CMK (cell line): ENCODE measurements around the gene CD86.
"Not testable (repeated sequence)": the region's sequence is repeated elsewhere in the genome, so short reads cannot be mapped to it uniquely, and the experiment has no call there.

Experiments used
- DNase-seq: peaks from one replicate; pipeline ENCODE4 v3.0.0-alpha.2; 2010; ENCODE audit warnings: low read depth

Gene CD86, protein sequence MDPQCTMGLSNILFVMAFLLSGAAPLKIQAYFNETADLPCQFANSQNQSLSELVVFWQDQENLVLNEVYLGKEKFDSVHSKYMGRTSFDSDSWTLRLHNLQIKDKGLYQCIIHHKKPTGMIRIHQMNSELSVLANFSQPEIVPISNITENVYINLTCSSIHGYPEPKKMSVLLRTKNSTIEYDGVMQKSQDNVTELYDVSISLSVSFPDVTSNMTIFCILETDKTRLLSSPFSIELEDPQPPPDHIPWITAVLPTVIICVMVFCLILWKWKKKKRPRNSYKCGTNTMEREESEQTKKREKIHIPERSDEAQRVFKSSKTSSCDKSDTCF

DNA sequence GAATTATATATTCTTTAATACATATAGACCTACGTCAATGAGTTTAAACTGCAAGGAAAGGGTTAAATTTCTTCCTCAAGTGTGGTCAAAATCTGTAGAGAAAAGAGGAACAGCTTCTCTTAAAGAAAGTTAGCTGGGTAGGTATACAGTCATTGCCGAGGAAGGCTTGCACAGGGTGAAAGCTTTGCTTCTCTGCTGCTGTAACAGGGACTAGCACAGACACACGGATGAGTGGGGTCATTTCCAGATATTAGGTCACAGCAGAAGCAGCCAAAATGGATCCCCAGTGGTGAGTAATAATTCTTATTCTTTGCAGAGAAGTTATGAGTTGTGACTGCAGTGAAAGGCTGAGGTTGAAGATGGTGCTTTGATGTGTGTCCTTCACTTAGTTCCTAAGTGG lies at the start of gene CD86:
CD86 (plus strand) TSS at position 148 of the 400 bp plus-strand sequence; CDS start at position 276, 128 bp downstream.
- DNase-seq: no peak

DNA sequence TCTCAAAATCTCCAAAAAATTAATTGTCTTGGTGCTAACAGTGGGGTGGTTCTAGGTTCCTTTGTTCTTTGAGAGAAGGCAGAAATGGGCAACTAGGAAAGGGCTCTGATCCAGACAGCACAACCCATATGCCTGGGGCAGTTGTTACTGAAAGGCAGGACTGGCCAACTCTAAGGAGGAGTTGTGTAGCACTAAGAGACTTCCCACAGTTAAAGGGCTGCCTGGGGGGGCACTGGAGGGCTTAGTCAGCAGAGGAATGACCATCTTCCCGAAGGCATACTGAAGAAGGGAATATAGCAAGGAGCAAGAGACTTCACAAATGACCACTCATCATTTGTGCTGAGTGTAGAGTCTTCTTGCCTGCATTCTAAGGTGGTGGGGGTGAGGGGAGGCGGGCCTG lies 48.9 kb upstream of the CD86 start:
- DNase-seq: no peak

DNA sequence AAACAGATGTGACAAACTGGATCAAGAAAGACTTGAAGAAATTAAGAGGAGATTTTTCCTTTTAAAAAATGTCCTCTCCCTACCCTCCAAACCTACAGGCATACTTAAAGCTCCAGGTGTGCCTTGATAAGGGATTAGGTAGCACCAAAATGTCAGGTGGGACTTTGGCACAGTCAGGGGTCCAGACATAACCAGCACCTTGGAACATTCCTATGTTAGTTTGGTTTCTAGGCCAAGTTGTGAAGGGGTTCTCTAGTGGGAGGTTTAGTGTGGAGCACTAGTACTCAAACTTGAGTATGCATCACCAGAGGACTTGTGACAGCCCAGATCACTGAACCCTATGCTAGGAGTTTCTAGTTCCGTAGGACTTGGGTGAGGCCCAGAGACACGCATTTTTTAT lies 47.0 kb upstream of the CD86 start:
- DNase-seq: no peak

DNA sequence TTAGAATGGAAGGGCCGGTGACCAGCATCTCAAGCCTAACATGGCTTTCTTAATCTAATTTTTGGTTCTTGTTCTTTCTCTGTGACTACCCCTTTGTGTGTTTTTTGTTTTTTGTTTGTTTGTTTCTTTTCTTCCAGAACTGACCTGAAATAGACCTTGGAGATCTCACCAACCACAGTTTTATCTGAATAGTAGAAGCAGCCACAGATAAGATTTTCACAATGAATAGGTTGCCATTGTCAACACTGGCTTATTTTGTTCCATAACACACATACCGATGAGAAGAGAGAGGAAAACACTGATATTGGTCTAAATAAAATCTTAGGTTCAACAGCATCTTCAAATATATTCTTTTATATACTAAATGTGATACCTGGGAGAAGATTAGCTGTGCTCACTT lies 44.7 kb upstream of the CD86 start:
- DNase-seq: no peak

DNA sequence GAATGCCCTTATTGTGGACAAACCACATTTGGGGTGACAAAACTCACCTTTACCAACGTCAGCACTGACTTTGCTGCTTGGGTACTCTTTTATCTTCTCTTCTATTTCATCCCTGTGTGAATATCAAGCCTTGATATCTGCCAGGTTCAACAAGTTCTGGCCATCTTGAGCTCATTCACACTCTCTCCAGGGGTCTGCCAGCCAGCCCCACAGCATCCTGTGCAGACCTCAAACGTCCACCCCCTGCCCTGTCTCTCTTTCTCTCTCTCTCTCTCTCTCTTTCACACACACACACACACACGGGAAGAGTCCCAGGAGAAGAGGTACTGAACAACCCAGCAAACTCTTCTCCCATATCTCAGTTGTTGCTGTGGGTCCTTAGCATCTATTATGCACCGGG lies 43.8 kb upstream of the CD86 start:
- no peak for DNase-seq

DNA sequence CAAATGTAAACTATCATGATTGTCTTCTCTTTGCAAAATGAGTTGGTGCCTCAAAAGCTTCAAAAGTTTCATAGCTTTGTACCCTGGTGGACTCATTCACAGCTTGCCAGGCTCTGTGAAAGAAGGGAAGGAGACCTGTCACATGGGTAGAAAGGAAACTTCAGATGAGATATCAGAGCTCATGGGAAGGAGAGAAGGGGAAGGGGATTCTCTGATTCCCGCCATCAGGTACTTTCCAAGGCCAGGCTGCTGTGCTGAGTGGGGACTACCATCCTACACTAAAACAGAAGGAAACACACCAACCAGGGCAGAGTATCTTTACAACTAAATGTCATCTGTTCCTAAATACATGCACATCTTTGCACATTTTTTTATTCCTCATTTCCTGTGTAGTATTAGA lies 42.3 kb upstream of the CD86 start:
- DNase-seq: no peak

DNA sequence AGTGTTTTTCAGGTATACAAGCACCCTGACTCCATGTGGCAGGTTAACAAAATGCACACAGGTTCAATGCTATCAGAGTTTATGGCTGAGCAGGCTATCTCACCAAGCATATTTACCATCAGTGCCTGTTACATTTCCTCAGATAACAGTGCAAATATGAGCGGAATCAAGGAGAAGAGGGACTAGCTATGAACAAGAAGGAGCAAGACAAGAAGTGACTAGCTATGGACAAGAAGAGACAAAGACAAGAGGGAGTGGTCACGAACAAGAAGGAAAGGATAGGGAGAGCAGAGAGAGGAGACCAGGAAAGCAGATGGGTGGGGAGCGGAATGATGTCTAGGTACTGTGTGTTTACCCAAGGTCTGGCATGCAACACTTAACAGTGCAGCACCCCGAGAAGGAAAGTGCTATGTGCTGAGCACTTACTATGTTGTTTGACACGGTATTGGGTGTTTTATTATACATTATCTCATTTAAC lies 41.7 kb upstream of the CD86 start:
- no peak for DNase-seq

DNA sequence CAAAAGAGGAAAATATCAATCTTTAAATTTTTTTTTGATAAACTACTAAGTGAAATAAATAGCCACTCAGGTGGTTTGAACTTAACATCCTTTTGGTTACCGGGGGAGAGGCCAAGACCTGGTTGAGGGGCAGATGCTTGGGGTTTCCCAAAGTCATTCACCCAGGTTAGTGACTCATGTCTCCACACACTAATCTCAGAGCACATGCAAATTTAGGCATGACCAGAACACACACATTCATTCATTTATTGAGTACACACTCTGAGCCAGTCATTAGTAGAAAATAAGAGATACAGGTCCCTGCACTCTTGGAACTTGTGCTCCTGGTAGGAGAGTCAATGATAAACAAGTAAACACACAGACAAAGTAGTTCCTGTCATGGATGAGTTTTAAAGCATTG lies 40.4 kb upstream of the CD86 start:
- DNase-seq: no peak

DNA sequence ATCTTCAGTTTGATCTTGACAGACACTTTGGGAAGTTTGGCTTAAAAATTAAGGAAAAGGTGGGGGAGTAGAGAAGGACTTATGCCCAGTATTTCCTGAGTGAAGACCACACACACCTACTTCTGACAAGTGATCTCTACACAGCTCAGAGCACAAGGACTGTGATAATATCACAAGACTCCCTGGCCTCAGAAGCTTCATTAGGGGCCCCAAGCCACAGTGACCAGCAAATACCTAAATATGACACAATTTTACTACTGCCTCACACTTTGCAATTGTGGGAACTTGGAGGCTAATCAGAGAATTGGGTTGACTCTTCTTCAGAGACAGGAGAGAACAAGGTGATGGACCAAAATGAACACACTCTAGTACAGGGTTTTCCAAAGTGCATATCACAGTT lies 35.7 kb upstream of the CD86 start:
- DNase-seq: no peak

DNA sequence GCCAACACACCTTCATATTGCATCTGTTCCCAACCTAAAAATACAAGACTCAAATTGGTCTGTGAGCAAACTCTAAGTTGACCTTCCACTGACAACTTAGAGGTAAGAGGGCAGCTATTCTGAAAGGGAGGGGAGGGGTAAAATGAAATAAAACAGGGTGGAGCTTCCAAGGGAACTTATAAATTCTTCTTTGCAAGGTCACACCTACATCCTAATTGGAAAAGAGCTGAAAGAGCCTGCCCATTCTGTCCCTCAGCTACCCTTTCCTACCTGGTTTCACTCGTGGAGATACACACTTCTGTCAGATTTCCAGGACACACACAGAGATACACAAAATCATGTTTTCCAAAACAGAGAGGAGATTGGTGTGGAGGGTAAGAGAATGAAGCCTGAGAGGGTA lies 34.1 kb upstream of the CD86 start:
- DNase-seq: no peak

DNA sequence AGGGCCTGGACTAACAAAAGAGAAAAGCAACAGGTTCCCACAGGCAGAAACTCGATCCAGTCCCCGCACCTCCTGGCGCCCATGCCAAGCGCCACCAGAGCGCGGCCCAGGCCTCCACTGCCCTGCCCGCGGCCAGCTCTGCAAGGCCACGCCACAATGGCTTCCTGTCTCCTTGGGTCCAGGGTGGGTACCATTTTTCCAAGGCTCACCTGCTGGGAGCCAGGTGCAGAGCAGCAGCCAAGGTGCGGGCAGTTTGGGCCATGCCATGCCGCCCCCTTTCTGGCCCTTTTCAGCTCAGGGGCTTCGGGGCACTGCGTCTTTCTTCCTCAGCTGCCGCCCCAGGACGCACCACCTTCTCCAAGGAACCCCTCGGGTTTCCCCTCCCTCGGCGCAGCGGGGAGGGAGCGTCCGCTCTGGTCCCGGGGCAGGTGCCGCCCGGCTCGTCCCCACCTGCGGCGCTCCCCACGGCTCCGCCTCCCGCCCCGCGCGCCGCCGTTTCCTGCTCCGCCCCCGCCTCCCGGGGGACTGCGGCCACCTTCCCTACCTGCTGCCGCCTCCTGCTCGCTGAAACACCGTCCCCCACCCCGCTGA lies 33.3 kb upstream of the CD86 start, which contains the start of gene ILDR1:
ILDR1 (minus strand) TSS at position 437 of the 591 bp plus-strand sequence; CDS start at position 267, 170 bp downstream.
- DNase-seq: no peak

DNA sequence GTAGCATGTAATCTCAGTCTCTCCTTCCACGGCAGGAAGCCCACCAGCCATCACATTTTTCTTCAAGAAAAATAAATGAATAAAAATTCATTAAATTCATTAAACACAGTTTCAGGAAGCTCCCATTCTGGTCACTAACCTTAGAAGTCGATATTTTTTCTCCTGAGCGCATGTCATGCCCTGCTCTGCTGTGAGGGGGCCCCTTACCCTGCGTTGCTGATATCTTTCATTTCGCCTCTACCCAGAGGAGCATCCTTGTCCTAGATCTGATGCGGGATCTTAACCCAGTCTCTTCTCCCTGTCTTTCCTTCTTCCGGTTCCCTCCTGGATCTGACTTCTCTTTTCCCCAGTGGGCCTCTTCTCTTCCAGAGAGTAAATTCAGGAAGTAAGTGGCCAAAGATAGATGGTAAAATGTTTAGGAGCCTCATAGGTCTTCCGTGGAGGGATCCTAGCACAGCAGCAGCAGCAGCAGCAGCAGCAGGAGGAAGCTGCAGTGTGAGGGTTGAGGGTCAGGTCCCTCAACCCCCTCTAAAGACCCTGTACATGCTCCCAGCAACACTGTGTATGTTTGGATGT lies 31.7 kb upstream of the CD86 start:
- DNase-seq: no peak

DNA sequence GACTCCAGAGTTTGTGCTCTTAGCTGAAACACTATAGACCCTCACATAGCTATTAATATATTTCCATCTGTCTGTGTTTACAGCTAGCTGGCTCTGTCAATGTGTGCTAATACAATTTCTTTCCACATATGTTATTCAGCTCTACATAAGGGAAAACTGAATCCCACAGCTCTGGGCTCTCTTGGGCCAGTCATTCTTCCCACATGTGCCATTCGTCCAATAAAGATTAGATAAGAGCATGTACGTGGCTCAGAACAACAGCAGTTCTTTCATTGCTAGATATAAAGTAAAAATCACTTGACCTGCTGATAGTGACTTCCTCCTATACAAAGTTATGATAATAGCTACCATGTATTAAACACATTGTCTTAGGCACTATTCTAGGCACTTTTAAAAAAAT lies 30.4 kb upstream of the CD86 start:
- DNase-seq: no peak

DNA sequence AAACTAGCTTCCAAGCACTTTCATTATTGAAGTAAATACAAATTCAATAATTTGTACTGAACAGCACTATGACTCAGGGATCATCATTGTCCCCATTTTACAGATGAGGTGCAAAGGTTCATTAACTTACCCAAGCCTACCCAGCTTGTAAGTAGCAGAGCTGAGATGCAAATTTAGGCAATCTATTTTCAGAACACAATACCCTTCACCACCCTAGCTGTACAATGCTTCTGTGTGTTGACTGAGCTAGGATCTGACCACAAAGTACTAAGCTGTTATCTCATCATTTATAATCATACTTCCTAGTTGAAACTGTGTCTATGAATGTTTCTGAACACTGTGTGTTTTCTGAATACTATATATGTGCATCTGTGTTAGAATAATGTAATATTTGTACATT lies 29.9 kb upstream of the CD86 start:
- peak; percentile 37 for DNase-seq

DNA sequence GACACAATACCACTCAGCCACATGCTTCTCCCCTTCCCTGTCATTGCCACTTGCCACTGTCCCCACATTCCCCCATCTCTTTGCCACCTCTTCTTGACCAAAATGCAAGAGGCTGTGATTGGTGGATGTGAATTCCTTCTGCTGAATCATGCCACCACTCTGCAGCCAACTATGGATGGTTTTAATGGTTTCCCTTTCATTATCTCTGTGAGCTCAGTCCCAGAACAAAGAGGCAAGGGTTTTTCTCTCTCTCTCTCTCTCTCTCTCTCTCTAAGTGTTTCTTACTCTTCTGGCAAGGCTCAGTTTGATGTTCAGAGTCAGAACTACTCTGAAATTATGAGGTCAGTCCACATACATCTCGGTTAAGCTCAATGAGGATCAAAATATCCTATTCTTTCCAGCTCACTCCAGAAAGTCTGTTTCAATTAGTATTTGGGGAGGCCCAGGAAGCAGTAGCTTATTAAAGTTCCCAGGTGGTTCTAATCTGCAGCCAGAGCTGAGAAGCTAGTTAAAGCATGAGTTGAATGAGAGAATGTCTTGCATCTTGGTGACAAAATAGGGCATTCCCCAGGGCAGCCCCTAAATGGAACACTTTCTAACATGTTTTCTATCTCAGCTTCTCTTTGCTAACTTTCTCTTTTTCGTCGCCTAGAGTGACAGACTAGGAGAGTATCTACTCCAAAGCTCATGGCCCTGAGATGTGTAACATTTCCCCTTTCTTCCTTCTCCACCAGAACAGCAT lies 24.6 kb upstream of the CD86 start:
- DNase-seq: peak; percentile 53

DNA sequence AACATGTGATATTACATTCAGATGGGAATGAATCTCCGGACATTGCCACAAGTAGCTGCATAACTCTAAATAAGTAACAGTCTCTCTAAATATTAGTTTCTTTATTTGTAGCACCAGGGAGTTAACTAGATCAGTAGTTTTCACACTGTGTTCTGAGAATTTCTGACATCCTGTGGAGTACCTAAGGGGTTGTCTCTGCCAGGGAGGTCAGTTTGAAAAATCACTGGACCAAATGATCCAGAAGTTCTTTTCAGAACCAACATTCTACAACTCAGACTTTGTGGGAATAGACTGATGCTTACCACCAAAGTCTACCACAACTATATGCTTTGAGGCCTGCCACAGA lies 24.1 kb upstream of the CD86 start:
- no peak for DNase-seq

DNA sequence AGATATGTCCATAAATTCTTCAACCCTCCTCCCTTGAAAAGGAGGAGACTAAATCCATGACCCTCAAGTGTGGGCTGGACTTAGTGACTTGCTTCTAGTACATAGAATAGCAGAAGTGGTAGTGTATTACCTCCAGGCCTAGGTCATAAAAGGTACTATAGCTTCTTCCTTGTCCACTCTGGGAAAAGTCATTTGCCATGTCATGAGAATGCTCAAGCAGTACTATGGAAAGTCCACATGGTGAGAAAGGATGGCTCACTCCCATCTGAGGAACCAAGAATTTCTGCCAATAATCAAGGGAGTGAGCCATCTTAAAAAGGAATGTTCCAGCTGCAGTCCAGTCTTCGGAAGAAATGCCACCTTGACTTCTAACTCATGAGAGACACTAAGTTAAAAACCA lies 22.6 kb upstream of the CD86 start:
- DNase-seq: no peak

DNA sequence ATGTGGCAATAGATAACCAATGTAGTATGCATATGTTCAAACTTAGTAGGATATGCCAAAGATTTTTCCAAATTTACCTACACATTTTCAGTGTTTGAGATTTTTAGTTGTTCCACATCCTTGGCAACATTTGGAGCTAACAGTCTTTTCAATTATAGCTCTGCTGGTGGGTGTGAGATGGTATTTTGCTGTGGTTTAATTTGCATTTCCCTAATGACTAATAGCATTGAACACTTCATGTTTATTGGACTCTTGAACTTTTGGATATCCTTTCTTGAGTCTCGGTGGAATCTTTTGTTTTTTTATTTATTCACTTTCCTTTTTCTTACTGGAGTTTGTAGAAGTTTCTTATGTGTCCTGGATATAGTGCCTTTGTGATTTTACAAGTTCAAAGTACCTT lies 22.1 kb upstream of the CD86 start:
- DNase-seq: no peak

DNA sequence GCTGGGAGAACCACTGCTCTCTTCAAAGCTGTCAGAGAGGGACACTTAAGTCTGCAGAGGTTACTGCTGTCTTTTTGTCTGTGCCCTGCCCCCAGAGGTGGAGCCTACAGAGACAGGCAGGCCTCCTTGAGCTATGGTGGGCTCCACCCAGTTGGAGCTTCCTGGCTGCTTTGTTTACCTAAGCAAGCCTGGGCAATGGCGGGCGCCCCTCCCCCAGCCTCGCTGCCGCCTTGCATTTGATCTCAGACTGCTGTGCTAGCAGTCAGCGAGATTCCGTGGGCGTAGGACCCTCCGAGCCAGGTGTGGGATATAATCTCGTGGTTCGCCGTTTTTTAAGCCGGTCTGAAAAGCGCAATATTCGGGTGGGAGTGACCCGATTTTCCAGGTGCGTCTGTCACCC lies 7.9 kb upstream of the CD86 start:
- DNase-seq: not testable (repeated sequence)

DNA sequence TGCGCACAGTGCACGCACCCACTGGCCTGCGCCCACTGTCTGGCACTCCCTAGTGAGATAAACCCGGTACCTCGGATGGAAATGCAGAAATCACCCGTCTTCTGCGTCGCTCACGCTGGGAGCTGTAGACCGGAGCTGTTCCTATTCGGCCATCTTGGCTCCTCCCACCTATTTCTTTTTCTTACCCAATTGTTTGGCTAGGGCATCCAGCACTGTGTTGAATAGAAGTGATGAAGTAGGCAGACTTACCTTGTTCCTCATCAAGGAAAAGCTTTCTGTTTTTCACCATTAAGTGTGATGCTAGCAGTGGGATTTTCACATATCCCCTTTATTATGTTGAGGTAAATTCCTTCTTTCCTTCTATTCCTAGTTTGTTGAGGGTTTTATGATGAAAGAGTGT lies 7.4 kb upstream of the CD86 start:
- not testable (repeated sequence) for DNase-seq

DNA sequence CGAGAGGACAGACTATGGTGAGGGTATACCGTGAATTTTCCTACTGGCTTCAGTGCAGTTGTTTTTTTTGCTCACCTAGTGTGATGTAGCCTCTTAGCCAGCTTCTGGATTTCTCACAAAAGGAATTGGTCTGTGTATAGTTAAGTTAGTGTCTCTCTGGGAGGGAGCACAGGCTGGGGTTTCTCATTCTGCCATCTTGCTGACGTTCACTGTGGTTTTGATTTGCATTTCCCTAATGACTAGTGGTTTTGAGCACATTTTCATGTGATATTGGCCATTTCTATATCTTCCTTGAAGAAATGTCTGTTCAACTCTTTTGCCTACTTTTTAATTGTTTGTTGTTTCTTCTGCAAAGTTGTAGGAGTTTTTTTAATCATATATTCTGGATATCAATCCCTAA lies 2.2 kb upstream of the CD86 start:
- DNase-seq: no peak

DNA sequence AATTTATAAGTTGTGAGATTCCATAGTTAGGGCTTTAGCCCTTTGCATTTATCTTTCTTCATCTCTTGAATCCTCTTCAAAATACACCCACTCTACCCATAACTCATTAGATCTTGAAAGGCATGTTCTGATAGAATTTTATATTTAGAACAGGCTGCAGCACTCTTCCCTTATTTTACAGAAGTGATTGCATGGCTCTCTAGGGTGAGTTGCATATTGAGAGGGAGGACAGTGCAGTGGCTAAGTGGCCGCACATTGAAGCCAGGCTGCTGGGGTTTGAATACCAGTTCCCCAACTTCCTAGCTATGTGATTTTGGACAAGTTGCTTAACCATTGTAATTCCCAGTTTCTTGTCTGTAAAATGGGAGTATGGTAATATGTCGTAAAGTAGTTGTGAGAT lies 2.5 kb downstream of the CD86 start:
- no peak for DNase-seq

DNA sequence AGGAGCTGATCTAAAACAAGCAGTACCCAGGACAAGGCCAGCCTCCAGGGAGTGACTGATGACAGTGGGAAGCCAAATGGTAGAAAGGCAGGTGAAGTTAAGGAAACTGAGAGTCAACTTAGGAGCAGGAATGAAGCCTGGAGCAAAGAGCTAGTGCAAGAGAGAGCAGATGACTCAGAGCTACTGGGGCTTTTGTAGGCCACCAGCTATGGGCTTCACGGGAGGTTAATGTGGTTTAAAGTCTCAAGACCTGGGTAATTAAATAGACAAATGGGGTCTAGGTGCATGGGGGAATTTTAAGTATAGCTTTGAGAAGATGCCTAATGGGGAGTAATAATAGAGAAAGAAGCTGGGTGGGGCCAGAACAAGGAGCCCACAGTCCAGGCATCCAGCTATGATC lies 3.1 kb downstream of the CD86 start:
- DNase-seq: no peak
